Osteocyte (in vitro differentiated cells): Measurements from ENCODE around the gene DLG2. TPM values are rescaled to one million over a fixed set of nuclear protein-coding genes. Genes with fewer than 3 reads are reported as not detected.

ENCODE experiments used
- DNase-seq: peaks from one replicate; pipeline ENCODE4 v3.0.0; 2021; ENCODE audit warnings: mixed read lengths; ENCODE audit not compliant: unreplicated experiment; ENCODE audit errors: extremely low spot score
- H3K27ac Mint-ChIP-seq: one replicate; pipeline ENCODE4 v1.8.0; 2021; ENCODE audit warnings: mild to moderate bottlenecking, mixed read lengths; ENCODE audit not compliant: unreplicated experiment
- H3K27me3 Mint-ChIP-seq: one replicate; pipeline ENCODE4 v1.8.0; 2021; ENCODE audit warnings: mixed read lengths; ENCODE audit not compliant: unreplicated experiment
- H3K36me3 Mint-ChIP-seq: one replicate; pipeline ENCODE4 v1.8.0; 2021; ENCODE audit warnings: mixed read lengths; ENCODE audit not compliant: unreplicated experiment
- H3K4me1 Mint-ChIP-seq: one replicate; pipeline ENCODE4 v1.8.0; 2021; ENCODE audit warnings: mixed read lengths; ENCODE audit not compliant: unreplicated experiment
- H3K4me3 Mint-ChIP-seq: one replicate; pipeline ENCODE4 v1.8.0; 2021; ENCODE audit warnings: mild to moderate bottlenecking, moderate library complexity, mixed read lengths; ENCODE audit not compliant: unreplicated experiment
- H3K9me3 Mint-ChIP-seq: one replicate; pipeline ENCODE4 v1.8.0; 2021; ENCODE audit warnings: mixed read lengths; ENCODE audit not compliant: unreplicated experiment
- total RNA-seq: library from RNA; stranded (reverse); gene quantifications from 2 replicates; pipeline ENCODE4 v1.2.1, GENCODE V29; 2021
- TF ChIP-seq, protein P1 (sequence below): fragments of 200-600 bp; sonication (generic); IDR thresholded peaks from 2 replicates; pipeline ENCODE4 v1.5.0; 2021; ENCODE audit warnings: antibody characterized with exemption, mild to moderate bottlenecking, moderate library complexity

Gene DLG2
- total RNA-seq, 1 donor from 2014 or later = 2.1 TPM

DNA sequence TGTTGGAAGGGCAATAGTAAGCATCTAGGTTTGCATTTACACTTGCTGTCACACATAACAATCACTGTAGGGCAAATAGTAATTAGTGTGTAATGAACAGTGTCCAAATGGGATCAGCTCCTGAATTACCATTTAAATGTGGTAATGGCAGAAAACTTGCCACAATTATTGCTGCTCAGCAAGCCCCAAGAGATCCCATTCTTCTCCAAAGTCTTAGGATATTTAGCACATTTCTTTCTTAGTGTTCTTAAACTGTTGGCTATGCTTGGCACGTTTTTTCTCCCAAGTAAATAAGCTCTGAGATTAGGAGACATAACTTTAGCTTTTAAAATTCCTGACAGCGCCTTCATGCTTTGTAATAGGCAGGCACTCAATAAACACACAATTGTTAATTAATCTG lies 1037.0 kb downstream of the DLG2 start:
- Mint-ChIP-seq H3K9me3 (no peaks in the 10 kb centered on the region), H3K36me3 (no peaks in the 10 kb centered on the region), H3K27ac (no peak overlapping the region), H3K4me3 (no peak overlapping the region), H3K27me3 (no peaks in the 10 kb centered on the region), H3K4me1 (no peaks in the 10 kb centered on the region)
- TF ChIP-seq, protein P1, sequence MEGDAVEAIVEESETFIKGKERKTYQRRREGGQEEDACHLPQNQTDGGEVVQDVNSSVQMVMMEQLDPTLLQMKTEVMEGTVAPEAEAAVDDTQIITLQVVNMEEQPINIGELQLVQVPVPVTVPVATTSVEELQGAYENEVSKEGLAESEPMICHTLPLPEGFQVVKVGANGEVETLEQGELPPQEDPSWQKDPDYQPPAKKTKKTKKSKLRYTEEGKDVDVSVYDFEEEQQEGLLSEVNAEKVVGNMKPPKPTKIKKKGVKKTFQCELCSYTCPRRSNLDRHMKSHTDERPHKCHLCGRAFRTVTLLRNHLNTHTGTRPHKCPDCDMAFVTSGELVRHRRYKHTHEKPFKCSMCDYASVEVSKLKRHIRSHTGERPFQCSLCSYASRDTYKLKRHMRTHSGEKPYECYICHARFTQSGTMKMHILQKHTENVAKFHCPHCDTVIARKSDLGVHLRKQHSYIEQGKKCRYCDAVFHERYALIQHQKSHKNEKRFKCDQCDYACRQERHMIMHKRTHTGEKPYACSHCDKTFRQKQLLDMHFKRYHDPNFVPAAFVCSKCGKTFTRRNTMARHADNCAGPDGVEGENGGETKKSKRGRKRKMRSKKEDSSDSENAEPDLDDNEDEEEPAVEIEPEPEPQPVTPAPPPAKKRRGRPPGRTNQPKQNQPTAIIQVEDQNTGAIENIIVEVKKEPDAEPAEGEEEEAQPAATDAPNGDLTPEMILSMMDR = no peak
- no peak for DNase-seq

DNA sequence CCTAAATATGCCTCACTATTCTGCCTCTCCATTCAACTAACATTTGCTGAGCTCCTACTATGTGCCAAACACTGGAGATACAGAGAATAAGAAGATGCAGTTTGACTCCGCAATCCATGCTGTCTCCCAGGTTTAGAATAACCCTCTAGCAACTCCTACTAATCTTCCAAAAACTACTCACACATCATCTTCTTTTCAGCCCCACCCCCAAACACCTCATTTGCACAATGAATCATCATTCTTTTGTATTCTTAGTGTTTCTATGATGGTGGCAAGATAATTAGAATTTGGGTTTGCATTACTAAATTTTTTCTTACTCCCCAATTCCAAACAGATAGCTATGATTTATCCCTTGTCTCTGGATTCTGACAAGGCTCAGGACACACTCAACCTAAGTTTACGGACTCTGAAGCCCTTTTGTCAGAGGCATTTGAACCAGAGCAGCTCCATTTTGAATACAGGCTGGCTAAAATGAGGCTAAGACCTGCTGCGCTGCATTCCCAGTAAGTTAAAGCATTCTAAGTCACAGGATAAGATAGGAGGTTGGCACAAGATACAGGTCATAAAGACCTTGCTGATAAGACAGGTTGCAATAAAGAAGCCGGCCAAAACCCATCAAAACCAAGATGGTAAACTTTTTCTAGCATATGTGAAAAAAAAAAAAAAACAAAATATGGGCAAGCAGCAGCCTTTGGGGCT lies 1038.9 kb downstream of the DLG2 start:
- DNase-seq = no peak

DNA sequence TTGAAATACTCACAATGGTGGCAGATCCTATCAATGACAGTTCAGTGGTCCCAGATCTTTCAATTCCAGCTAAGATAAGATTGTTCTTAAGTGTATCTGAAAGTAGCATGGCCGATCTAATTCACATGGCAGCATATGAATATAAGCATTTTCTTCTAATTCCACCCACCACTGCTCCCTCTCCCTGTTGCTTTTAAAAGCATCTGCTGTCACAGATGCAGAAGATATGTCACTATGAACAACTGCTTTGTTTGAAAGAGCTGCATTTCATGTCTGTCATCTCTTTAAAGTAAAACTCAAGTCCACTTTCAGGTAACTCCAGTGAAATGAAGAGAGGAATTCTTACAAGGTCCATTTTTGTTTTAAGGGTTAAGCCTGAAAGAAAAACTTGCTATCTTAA lies 1044.0 kb downstream of the DLG2 start:
- Mint-ChIP-seq H3K27me3 (no peaks in the 10 kb centered on the region), H3K4me1 (no peaks in the 10 kb centered on the region), H3K4me3 (no peak overlapping the region), H3K27ac (no peak overlapping the region), H3K36me3 (no peaks in the 10 kb centered on the region), H3K9me3 (no peaks in the 10 kb centered on the region)
- DNase-seq = no peak
- TF ChIP-seq, protein P1 = no peak

More for the DNA sequence above, 1038.9 kb downstream of the DLG2 start:
- TF ChIP-seq, protein P1 = no peak
- Mint-ChIP-seq H3K9me3 (no peaks in the 10 kb centered on the region), H3K27me3 (no peaks in the 10 kb centered on the region), H3K4me3 (no peak overlapping the region), H3K4me1 (no peaks in the 10 kb centered on the region), H3K27ac (no peak overlapping the region), H3K36me3 (no peaks in the 10 kb centered on the region)

DNA sequence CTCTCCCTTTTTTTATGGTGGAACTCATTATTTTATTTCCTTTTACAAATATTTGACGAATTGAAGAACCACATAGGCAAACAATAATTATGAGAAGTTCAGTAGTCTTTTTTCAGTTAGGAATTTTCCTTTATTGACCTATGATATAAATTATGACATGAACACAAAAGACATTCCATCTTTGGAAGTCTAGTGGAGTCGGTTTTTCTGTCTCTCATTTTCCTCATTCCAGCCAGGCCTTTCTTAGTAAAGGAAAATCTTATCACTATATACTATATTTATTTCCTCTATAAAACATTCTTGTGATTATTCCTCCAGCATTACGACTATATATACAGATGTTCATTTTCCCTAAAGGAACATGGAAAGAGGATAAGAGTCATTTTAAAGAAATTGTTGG lies 1046.1 kb downstream of the DLG2 start:
- Mint-ChIP-seq H3K4me1 (no peaks in the 10 kb centered on the region), H3K9me3 (no peaks in the 10 kb centered on the region), H3K4me3 (no peak overlapping the region), H3K36me3 (no peaks in the 10 kb centered on the region), H3K27me3 (no peaks in the 10 kb centered on the region), H3K27ac (no peak overlapping the region)
- no peak for DNase-seq
- TF ChIP-seq, protein P1 = no peak

DNA sequence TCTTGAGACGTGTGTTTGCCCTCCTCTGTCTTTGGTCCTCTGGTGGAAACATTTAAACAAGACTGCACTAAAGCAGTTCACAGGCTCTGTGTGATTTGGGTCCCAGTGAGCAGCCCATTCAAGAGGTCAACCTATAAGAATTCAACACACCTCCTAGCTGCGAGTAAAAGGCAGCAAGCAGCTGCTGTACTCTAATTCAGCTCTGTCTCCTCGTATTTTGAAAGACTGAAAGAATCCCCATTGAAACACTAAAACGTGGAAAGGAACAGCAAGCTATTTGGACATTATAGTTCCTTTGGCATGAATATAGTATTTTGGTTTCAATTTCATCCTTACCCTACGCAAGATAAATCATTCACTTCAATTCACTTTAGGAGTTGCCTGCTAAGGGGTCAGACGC lies 1046.7 kb downstream of the DLG2 start:
- no peak for DNase-seq
- Mint-ChIP-seq H3K36me3 (no peaks in the 10 kb centered on the region), H3K27ac (no peak overlapping the region), H3K27me3 (no peaks in the 10 kb centered on the region), H3K4me3 (no peak overlapping the region), H3K9me3 (no peaks in the 10 kb centered on the region), H3K4me1 (no peaks in the 10 kb centered on the region)
- TF ChIP-seq, protein P1 = no peak
